ENCODE measurements around the gene RALGAPA1. TPM values are rescaled to one million over a fixed set of nuclear protein-coding genes. Genes with fewer than 3 reads are reported as not detected.
"Not testable (repeated sequence)": the region's sequence is repeated elsewhere in the genome, so short reads cannot be mapped to it uniquely, and the experiment has no call there.

Gene RALGAPA1
- total RNA-seq, 2 experiments from 2014 or later = 29.5 to 31.7 TPM

- ChIA-PET CTCF (no interaction called here), POLR2A (no interaction called here)
- Mint-ChIP-seq H3K4me3 (no peak overlapping the region), H3K27ac (peak overlapping the region; percentile 5), H3K4me1 (ENCODE audit: low read depth) (peaks cover 14% of the 10 kb centered on the region), H3K36me3 (ENCODE audit: low read depth) (peaks cover 2% of the 10 kb centered on the region), H3K9me3 (ENCODE audit: insufficient read depth) (no peaks in the 10 kb centered on the region), H3K27me3 (ENCODE audit: low read depth) (no peaks in the 10 kb centered on the region)
- DNase-seq (peak; percentile 33), ATAC-seq (peak; percentile 72)
These were observed 19.4 kb downstream of the RALGAPA1 start for GRCh38 chr14:35789651-35790050.

DNA sequence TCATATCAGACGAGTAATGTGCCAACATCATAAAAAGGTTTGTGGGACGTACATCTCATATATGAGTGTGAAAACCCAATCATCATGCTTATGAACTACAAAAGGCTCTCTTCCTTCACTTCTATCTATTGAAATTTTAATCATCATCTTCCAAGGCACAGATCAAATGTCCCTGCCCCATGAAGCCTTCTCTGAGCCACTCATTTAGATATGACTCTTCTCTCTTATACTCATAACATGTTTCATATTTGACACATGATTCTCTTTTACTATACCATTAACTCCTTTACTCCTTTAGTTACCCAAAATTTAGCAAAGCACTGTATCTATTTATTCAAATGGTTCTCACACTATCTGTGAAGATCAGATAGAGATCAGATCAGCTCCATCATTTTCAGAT is 22.2 kb downstream of the RALGAPA1 start:
- Mint-ChIP-seq H3K4me1 (ENCODE audit: low read depth) (peaks cover 14% of the 10 kb centered on the region), H3K9me3 (ENCODE audit: insufficient read depth) (no peaks in the 10 kb centered on the region), H3K27me3 (ENCODE audit: low read depth) (no peaks in the 10 kb centered on the region), H3K27ac (no peak overlapping the region), H3K36me3 (ENCODE audit: low read depth) (peaks cover 2% of the 10 kb centered on the region), H3K4me3 (no peak overlapping the region)
- CTCF ChIA-PET = no interaction called here
- DNase-seq = no peak
- ATAC-seq = no peak
- POLR2A ChIA-PET = no interaction called here

DNA sequence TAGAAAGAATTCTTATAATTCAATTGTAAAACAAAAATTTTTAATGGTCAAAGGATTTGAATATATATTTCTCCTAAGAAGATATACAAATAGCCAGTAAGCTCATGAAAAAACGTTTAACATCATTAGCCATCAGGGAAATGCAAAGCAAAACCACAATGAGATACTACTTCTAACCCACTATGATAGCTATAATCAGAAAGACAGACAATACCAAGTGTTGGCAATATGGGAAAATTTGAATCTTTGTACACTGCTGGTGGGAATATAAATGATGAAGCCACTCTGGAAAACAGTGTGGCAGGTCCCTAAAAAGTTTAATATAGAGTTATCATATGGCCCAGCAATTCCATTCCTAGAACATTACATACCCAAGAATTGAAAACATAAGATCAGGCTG is 25.4 kb downstream of the RALGAPA1 start:
- Mint-ChIP-seq H3K27ac (no peak overlapping the region), H3K4me3 (no peak overlapping the region), H3K4me1 (ENCODE audit: low read depth) (no peaks in the 10 kb centered on the region), H3K36me3 (ENCODE audit: low read depth) (peaks cover 14% of the 10 kb centered on the region), H3K27me3 (ENCODE audit: low read depth) (no peaks in the 10 kb centered on the region), H3K9me3 (ENCODE audit: insufficient read depth) (peaks cover 14% of the 10 kb centered on the region)
- ChIA-PET CTCF (no interaction called here), POLR2A (no interaction called here)
- ATAC-seq (no peak), DNase-seq (no peak)

GRCh38 chr14:35779368-35779767 is 29.7 kb downstream of the RALGAPA1 start:
- ChIA-PET POLR2A (no interaction called here), CTCF (no interaction called here)
- Mint-ChIP-seq H3K9me3 (ENCODE audit: insufficient read depth) (peaks cover 14% of the 10 kb centered on the region), H3K27ac (no peak overlapping the region), H3K36me3 (ENCODE audit: low read depth) (peaks cover 20% of the 10 kb centered on the region), H3K4me1 (ENCODE audit: low read depth) (no peaks in the 10 kb centered on the region), H3K27me3 (ENCODE audit: low read depth) (no peaks in the 10 kb centered on the region), H3K4me3 (no peak overlapping the region)
- ATAC-seq (no peak), DNase-seq (no peak)

DNA sequence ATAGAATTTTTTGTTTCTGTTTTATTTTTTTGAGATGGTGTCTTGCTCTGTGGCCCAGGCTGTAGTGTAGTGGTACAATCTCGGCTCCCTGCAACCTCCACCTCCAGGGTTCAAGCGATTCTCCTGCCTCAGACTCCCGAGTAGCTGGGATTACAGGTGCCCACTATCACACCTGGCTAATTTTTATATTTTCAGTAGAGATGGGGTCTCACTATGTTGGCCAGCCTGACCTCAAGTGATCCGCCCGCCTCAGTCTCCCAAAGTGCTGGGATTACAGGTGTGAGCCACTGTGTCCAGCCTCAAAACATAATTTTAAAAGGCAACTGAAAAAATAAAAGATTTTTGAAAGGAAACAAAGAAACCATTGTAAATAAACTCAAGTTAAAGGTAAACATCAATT is 31.5 kb downstream of the RALGAPA1 start:
- H3K27ac Mint-ChIP-seq; H3K27me3 Mint-ChIP-seq (ENCODE audit: low read depth); POLR2A ChIA-PET; DNase-seq; CTCF ChIA-PET; H3K4me1 Mint-ChIP-seq (ENCODE audit: low read depth); H3K4me3 Mint-ChIP-seq; ATAC-seq: not testable (repeated sequence)
- Mint-ChIP-seq H3K36me3 (ENCODE audit: low read depth) (peaks cover 20% of the 10 kb centered on the region), H3K9me3 (ENCODE audit: insufficient read depth) (peaks cover 14% of the 10 kb centered on the region)

- ChIA-PET CTCF (no interaction called here), POLR2A (no interaction called here)
- no peak overlapping the region for H3K27ac Mint-ChIP-seq
- H3K4me1 Mint-ChIP-seq (ENCODE audit: low read depth) = no peaks in the 10 kb centered on the region
- peaks cover 14% of the 10 kb centered on the region for H3K9me3 Mint-ChIP-seq (ENCODE audit: insufficient read depth)
- H3K36me3 Mint-ChIP-seq (ENCODE audit: low read depth) = peaks cover 20% of the 10 kb centered on the region
- no peak for DNase-seq
- no peak overlapping the region for H3K4me3 Mint-ChIP-seq
- ATAC-seq = no peak
- H3K27me3 Mint-ChIP-seq (ENCODE audit: low read depth) = no peaks in the 10 kb centered on the region
These were observed 32.3 kb downstream of the RALGAPA1 start for GRCh38 chr14:35776823-35777222.

- POLR2A ChIA-PET; H3K27ac Mint-ChIP-seq; H3K4me3 Mint-ChIP-seq; H3K4me1 Mint-ChIP-seq (ENCODE audit: low read depth); ATAC-seq; DNase-seq; H3K27me3 Mint-ChIP-seq (ENCODE audit: low read depth): not testable (repeated sequence)
- CTCF ChIA-PET = interaction anchor here (0.6 to 1.0 kb wide), 2 partner anchors 10 to 318 kb away, joined by 3 read pairs; no protein-coding TSS in a partner anchor
- peaks cover 12% of the 10 kb centered on the region for H3K9me3 Mint-ChIP-seq (ENCODE audit: insufficient read depth)
- H3K36me3 Mint-ChIP-seq (ENCODE audit: low read depth) = peaks cover 15% of the 10 kb centered on the region
These were observed 33.0 kb downstream of the RALGAPA1 start for GRCh38 chr14:35776085-35776484.

- no peaks in the 10 kb centered on the region for H3K9me3 Mint-ChIP-seq (ENCODE audit: insufficient read depth)
- H3K36me3 Mint-ChIP-seq (ENCODE audit: low read depth) = peaks cover 9% of the 10 kb centered on the region
- ATAC-seq = peak; percentile 76
- DNase-seq = peak; percentile 32
- H3K4me3 Mint-ChIP-seq = peak overlapping the region; percentile 32
- POLR2A ChIA-PET = no interaction called here
- CTCF ChIA-PET = no interaction called here
- peak overlapping the region; percentile 47 for H3K27ac Mint-ChIP-seq
- H3K4me1 Mint-ChIP-seq (ENCODE audit: low read depth) = peaks cover 14% of the 10 kb centered on the region
- H3K27me3 Mint-ChIP-seq (ENCODE audit: low read depth) = no peaks in the 10 kb centered on the region
These were observed 42.4 kb downstream of the RALGAPA1 start for GRCh38 chr14:35766700-35767082.

GRCh38 chr14:35766036-35766699 is 42.9 kb downstream of the RALGAPA1 start:
- peaks cover 14% of the 10 kb centered on the region for H3K4me1 Mint-ChIP-seq (ENCODE audit: low read depth)
- H3K4me3 Mint-ChIP-seq = peak overlapping the region; percentile 32
- peak overlapping the region; percentile 12 for H3K27ac Mint-ChIP-seq
- no peak for DNase-seq
- H3K36me3 Mint-ChIP-seq (ENCODE audit: low read depth) = peaks cover 9% of the 10 kb centered on the region
- no peaks in the 10 kb centered on the region for H3K9me3 Mint-ChIP-seq (ENCODE audit: insufficient read depth)
- H3K27me3 Mint-ChIP-seq (ENCODE audit: low read depth) = no peaks in the 10 kb centered on the region
- ATAC-seq = peak; percentile 39
- CTCF ChIA-PET = interaction anchor here (0.8 kb wide), 1 partner anchor 9 kb away, joined by 3 read pairs; no protein-coding TSS in a partner anchor
- POLR2A ChIA-PET = interaction anchor here (1.4 kb wide), 1 partner anchor 15 kb away, joined by 5 read pairs; no protein-coding TSS in a partner anchor

GRCh38 chr14:35761922-35762321 is 47.2 kb downstream of the RALGAPA1 start:
- no peak for ATAC-seq
- H3K4me3 Mint-ChIP-seq = no peak overlapping the region
- no peaks in the 10 kb centered on the region for H3K9me3 Mint-ChIP-seq (ENCODE audit: insufficient read depth)
- peaks cover 13% of the 10 kb centered on the region for H3K4me1 Mint-ChIP-seq (ENCODE audit: low read depth)
- no peak overlapping the region for H3K27ac Mint-ChIP-seq
- no peak for DNase-seq
- CTCF ChIA-PET = interaction anchor here (0.9 kb wide), 1 partner anchor 57 kb away, joined by 3 read pairs; no protein-coding TSS in a partner anchor
- H3K27me3 Mint-ChIP-seq (ENCODE audit: low read depth) = no peaks in the 10 kb centered on the region
- POLR2A ChIA-PET = no interaction called here
- peaks cover 18% of the 10 kb centered on the region for H3K36me3 Mint-ChIP-seq (ENCODE audit: low read depth)

- DNase-seq (no peak), ATAC-seq (no peak)
- no peaks in the 10 kb centered on the region for H3K9me3 Mint-ChIP-seq (ENCODE audit: insufficient read depth)
- ChIA-PET POLR2A (no interaction called here), CTCF (interaction anchor here (1.2 kb wide), 1 partner anchor 66 kb away, joined by 3 read pairs; no protein-coding TSS in a partner anchor)
- H3K27me3 Mint-ChIP-seq (ENCODE audit: low read depth) = no peaks in the 10 kb centered on the region
- no peak overlapping the region for H3K27ac Mint-ChIP-seq
- H3K36me3 Mint-ChIP-seq (ENCODE audit: low read depth) = peaks cover 24% of the 10 kb centered on the region
- H3K4me3 Mint-ChIP-seq = no peak overlapping the region
- H3K4me1 Mint-ChIP-seq (ENCODE audit: low read depth) = no peaks in the 10 kb centered on the region
These were observed 49.0 kb downstream of the RALGAPA1 start for GRCh38 chr14:35760143-35760542.

DNA sequence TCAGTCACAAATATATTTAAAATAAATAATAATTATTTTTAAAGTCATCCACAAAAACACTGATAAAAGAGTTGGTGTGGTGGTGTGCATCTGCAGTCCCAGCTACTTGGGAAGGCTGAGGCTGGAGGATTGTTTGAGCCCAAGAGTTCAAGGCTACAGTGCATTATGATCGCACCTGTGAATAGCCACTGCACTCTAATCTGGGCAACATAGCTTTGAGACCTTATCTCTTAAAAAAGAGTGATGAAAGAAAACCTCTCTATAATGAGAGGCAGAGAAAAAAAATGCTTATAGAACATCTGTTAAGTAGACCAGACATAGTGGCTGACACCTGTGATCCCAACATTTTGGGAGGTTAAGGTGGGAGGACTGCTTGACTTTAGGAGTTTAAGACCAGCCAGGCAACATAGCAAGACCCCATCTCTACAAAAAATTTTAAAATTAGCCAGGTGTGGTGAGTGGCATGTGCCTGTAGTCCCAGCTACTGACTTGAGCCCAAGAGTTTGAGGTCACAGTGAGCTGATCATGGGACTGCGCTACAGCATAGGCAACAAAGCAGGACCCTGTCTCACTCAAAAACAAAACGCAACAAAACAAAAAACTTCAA is 50.5 kb downstream of the RALGAPA1 start:
- ChIA-PET POLR2A (no interaction called here), CTCF (interaction anchor here (1.1 kb wide), 1 partner anchor 37 kb away, joined by 3 read pairs; no protein-coding TSS in a partner anchor)
- H3K4me1 Mint-ChIP-seq (ENCODE audit: low read depth) = no peaks in the 10 kb centered on the region
- H3K27ac Mint-ChIP-seq = no peak overlapping the region
- H3K4me3 Mint-ChIP-seq = no peak overlapping the region
- H3K27me3 Mint-ChIP-seq (ENCODE audit: low read depth) = no peaks in the 10 kb centered on the region
- ATAC-seq = no peak
- peaks cover 37% of the 10 kb centered on the region for H3K36me3 Mint-ChIP-seq (ENCODE audit: low read depth)
- H3K9me3 Mint-ChIP-seq (ENCODE audit: insufficient read depth) = no peaks in the 10 kb centered on the region
- DNase-seq = no peak

Measured in activated CD8-positive, alpha-beta T cell treated with anti-CD3 and anti-CD28 coated beads, Interleukin-2, amount 10 ng/mL, durations not matched to agents 7 days and 5 days (primary cell).